H1 (cell line): ENCODE results near the gene ARMC3.

Experiments
- EZH2 ChIP-seq: fragments of 200-600 bp; sonication (generic); IDR thresholded peaks from 2 replicates; pipeline ENCODE4 v1.7.1; 2012; ENCODE audit warnings: low read depth, mild to moderate bottlenecking, moderate library complexity, low read length, inconsistent platforms; ENCODE audit not compliant: severe bottlenecking
- POLR2A ChIP-seq, 2 experiments: IDR thresholded peaks; 1 replicate in 1 of 2; 2 replicates in 1 of 2; pipeline ENCODE4 v1.6.1; 2011; ENCODE audit warnings: low read depth in 2 of 2, low read length in 2 of 2, mild to moderate bottlenecking in 2 of 2; ENCODE audit errors: control extremely low read depth in 1 of 2
- POLR2AphosphoS5 ChIP-seq: IDR thresholded peaks from 2 replicates; pipeline ENCODE4 v1.6.1; 2011; ENCODE audit warnings: low read depth, low read length
- RAD21 ChIP-seq, 2 experiments: IDR thresholded peaks in 1 of 2; conservative IDR thresholded peaks in 1 of 2; 2 replicates each; pipeline ENCODE4 v1.6.1; 2011; ENCODE audit warnings: low read depth in 2 of 2, low read length in 2 of 2, improper control_type of control experiment in 1 of 2, inconsistent platforms in 1 of 2, mild to moderate bottlenecking in 1 of 2, moderate library complexity in 1 of 2
- RFX5 ChIP-seq: IDR thresholded peaks from 2 replicates; pipeline ENCODE4 v1.6.1; 2011; ENCODE audit warnings: low read depth, low read length, improper control_type of control experiment, borderline replicate concordance
- TF ChIP-seq, protein P1 (sequence below), 3 experiments: IDR thresholded peaks; 1 replicate in 2 of 3; 2 replicates in 1 of 3; pipeline versions ENCODE4 v1.5.1 to v1.6.1; 2011; ENCODE audit warnings: low read length in 3 of 3, mild to moderate bottlenecking in 3 of 3, inconsistent platforms in 2 of 3, low read depth in 1 of 3, moderate library complexity in 1 of 3; ENCODE audit not compliant: insufficient read depth in 1 of 3; ENCODE audit errors: control extremely low read depth in 1 of 3

DNA sequence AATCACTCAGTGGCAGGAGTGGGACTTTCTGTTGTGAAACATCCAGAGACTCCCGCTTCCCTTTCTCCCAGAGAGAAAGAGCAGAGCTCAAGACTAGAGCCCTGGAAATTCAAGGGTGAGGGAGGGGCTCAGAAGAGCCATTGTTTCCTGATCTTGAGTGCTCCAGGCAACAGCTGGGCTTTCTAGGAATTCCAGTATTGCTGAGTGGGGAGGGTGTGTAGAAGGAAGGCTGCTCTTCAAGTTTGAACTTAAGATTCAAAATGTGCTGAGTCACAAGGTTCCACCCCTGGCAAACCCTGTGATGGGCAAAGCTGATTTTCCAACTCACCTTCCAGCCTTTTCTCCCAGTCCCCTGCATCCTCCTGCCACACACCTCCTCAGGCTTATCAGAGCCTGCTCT is 125.2 kb downstream of the ARMC3 start:
- TF ChIP-seq RAD21 (IDR thresholded peaks at IDR 0.05 in 1 of 2, conservative IDR thresholded peaks at IDR 0.05 in 1 of 2; ENCODE audit: low read depth in 2 of 2, low read length in 2 of 2) (no peak), EZH2 (no peak), POLR2A (IDR thresholded peaks at IDR 0.05; ENCODE audit: control extremely low read depth in 1 of 2, low read depth in 2 of 2, low read length in 2 of 2) (no peak), RFX5 (no peak), POLR2AphosphoS5 (no peak)
- TF ChIP-seq, protein P1, sequence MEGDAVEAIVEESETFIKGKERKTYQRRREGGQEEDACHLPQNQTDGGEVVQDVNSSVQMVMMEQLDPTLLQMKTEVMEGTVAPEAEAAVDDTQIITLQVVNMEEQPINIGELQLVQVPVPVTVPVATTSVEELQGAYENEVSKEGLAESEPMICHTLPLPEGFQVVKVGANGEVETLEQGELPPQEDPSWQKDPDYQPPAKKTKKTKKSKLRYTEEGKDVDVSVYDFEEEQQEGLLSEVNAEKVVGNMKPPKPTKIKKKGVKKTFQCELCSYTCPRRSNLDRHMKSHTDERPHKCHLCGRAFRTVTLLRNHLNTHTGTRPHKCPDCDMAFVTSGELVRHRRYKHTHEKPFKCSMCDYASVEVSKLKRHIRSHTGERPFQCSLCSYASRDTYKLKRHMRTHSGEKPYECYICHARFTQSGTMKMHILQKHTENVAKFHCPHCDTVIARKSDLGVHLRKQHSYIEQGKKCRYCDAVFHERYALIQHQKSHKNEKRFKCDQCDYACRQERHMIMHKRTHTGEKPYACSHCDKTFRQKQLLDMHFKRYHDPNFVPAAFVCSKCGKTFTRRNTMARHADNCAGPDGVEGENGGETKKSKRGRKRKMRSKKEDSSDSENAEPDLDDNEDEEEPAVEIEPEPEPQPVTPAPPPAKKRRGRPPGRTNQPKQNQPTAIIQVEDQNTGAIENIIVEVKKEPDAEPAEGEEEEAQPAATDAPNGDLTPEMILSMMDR (IDR thresholded peaks at IDR 0.05; ENCODE audit: control extremely low read depth in 1 of 3, insufficient read depth in 1 of 3, low read depth in 1 of 3, low read length in 3 of 3) = no peak
